H9 (cell line): ENCODE data around the gene CCR7. TPM values are rescaled to one million over a fixed set of nuclear protein-coding genes. Genes with fewer than 3 reads are reported as not detected.

Source experiments
- DNase-seq: peaks from one replicate; pipeline ENCODE4 v3.0.0-alpha.2; 2017
- H2AFZ ChIP-seq: one replicate; pipeline ENCODE4 v1.6.1; 2013; ENCODE audit warnings: mild to moderate bottlenecking, low read length, control low read depth, moderate library complexity
- H2AK5ac ChIP-seq: 2 replicates; pipeline ENCODE4 v1.6.1; 2013; ENCODE audit warnings: low read length, control low read depth, mixed read lengths; ENCODE audit not compliant: insufficient read length
- H2BK120ac ChIP-seq: one replicate; pipeline ENCODE4 v1.6.1; 2013; ENCODE audit warnings: low read depth, mild to moderate bottlenecking, low read length, control low read depth, inconsistent platforms; ENCODE audit not compliant: poor library complexity, severe bottlenecking
- H2BK12ac ChIP-seq: 2 replicates; pipeline ENCODE4 v1.6.1; 2013; ENCODE audit warnings: low read length, control low read depth, mixed read lengths, low read depth; ENCODE audit not compliant: insufficient read length
- H2BK15ac ChIP-seq: 2 replicates; pipeline ENCODE4 v1.6.1; 2013; ENCODE audit warnings: low read depth, low read length, control low read depth
- H2BK20ac ChIP-seq: one replicate; pipeline ENCODE4 v1.6.1; 2013; ENCODE audit warnings: low read depth, mild to moderate bottlenecking, low read length, control low read depth, inconsistent platforms; ENCODE audit not compliant: poor library complexity, severe bottlenecking
- H2BK5ac ChIP-seq: 2 replicates; pipeline ENCODE4 v1.6.1; 2013; ENCODE audit warnings: low read length, control low read depth, mixed read lengths; ENCODE audit not compliant: insufficient read length
- H3K14ac ChIP-seq: 2 replicates; pipeline ENCODE4 v1.6.1; 2013; ENCODE audit warnings: low read length, control low read depth; ENCODE audit not compliant: insufficient read depth
- H3K18ac ChIP-seq: 2 replicates; pipeline ENCODE4 v1.6.1; 2013; ENCODE audit warnings: low read depth, mild to moderate bottlenecking, mixed read lengths, low read length, control low read depth; ENCODE audit not compliant: insufficient read length
- H3K23ac ChIP-seq: 2 replicates; pipeline ENCODE4 v1.6.1; 2013; ENCODE audit warnings: low read length, control low read depth, mixed read lengths, low read depth; ENCODE audit not compliant: insufficient read length
- H3K23me2 ChIP-seq: 2 replicates; pipeline ENCODE4 v1.6.1; 2013; ENCODE audit warnings: low read depth, mild to moderate bottlenecking, mixed read lengths, low read length, control low read depth; ENCODE audit not compliant: insufficient read length, poor library complexity, severe bottlenecking
- H3K27ac ChIP-seq: 2 replicates; pipeline ENCODE4 v1.5.1; 2013; ENCODE audit warnings: low read length, control low read depth, mixed read lengths, low read depth; ENCODE audit not compliant: insufficient read length
- H3K27me3 ChIP-seq: 2 replicates; pipeline ENCODE4 v1.6.1; 2013; ENCODE audit warnings: low read length, control low read depth, inconsistent platforms; ENCODE audit not compliant: insufficient read depth
- H3K4ac ChIP-seq: 2 replicates; pipeline ENCODE4 v1.6.1; 2013; ENCODE audit warnings: low read depth, mild to moderate bottlenecking, control low read depth, inconsistent platforms, low read length, moderate library complexity
- H3K4me1 ChIP-seq: 2 replicates; pipeline ENCODE4 v1.6.1; 2013; ENCODE audit warnings: low read length, control low read depth, inconsistent platforms; ENCODE audit not compliant: insufficient read depth
- H3K4me2 ChIP-seq: 2 replicates; pipeline ENCODE4 v1.6.1; 2013; ENCODE audit warnings: low read length, control low read depth, mixed read lengths; ENCODE audit not compliant: insufficient read length, insufficient read depth
- H3K56ac ChIP-seq: 2 replicates; pipeline ENCODE4 v1.6.1; 2013; ENCODE audit warnings: low read depth, mild to moderate bottlenecking, mixed read lengths, low read length, control low read depth; ENCODE audit not compliant: insufficient read length
- H3K79me1 ChIP-seq: 2 replicates; pipeline ENCODE4 v1.6.1; 2013; ENCODE audit warnings: low read depth, mild to moderate bottlenecking, moderate library complexity, low read length, control low read depth, inconsistent platforms; ENCODE audit not compliant: insufficient read depth, poor library complexity, severe bottlenecking
- H3K79me2 ChIP-seq: 2 replicates; pipeline ENCODE4 v1.6.1; 2013; ENCODE audit warnings: low read length, control low read depth, inconsistent platforms; ENCODE audit not compliant: insufficient read depth
- H3K9ac ChIP-seq: 2 replicates; pipeline ENCODE4 v1.6.1; 2013; ENCODE audit warnings: low read length, control low read depth, mixed read lengths; ENCODE audit not compliant: insufficient read length; ENCODE audit errors: extremely low read depth
- H3K9me3 ChIP-seq: one replicate; pipeline ENCODE4 v1.6.1; 2013; ENCODE audit warnings: low read depth, low read length, inconsistent platforms; ENCODE audit not compliant: control insufficient read depth
- H3T11ph ChIP-seq: one replicate; pipeline ENCODE4 v1.6.1; 2013; ENCODE audit warnings: mild to moderate bottlenecking, low read length, control low read depth, inconsistent platforms
- H4K20me1 ChIP-seq: one replicate; pipeline ENCODE4 v1.6.1; 2013; ENCODE audit not compliant: control insufficient read depth, insufficient read length, insufficient read depth
- H4K5ac ChIP-seq: 2 replicates; pipeline ENCODE4 v1.6.1; 2013; ENCODE audit warnings: low read depth, mild to moderate bottlenecking, mixed read lengths, low read length, control low read depth; ENCODE audit not compliant: insufficient read length
- H4K8ac ChIP-seq: replicated peaks from 2 replicates; pipeline ENCODE4 v1.6.1; 2013; ENCODE audit warnings: low read length, control low read depth, mixed read lengths, low read depth; ENCODE audit not compliant: insufficient read length
- H4K91ac ChIP-seq: 2 replicates; pipeline ENCODE4 v1.6.1; 2013; ENCODE audit warnings: low read depth, mild to moderate bottlenecking, moderate library complexity, mixed read lengths, low read length, control low read depth; ENCODE audit not compliant: insufficient read length
- H3K27ac Mint-ChIP-seq, 3 experiments: 2 replicates in 2 of 3; 3 replicates in 1 of 3; pipeline ENCODE4 v1.8.0; 2020 to 2021; ENCODE audit warnings: mixed read lengths in 3 of 3, mild to moderate bottlenecking in 1 of 3, moderate library complexity in 1 of 3
- H3K27me3 Mint-ChIP-seq: 2 replicates; pipeline ENCODE4 v1.8.0; 2021; ENCODE audit warnings: low read depth, mild to moderate bottlenecking, moderate library complexity, mixed read lengths
- H3K36me3 Mint-ChIP-seq, 3 experiments: 2 replicates in 2 of 3; 3 replicates in 1 of 3; pipeline ENCODE4 v1.8.0; 2020 to 2021; ENCODE audit warnings: low read depth in 3 of 3, mixed read lengths in 3 of 3; ENCODE audit not compliant: insufficient read depth in 1 of 3
- H3K4me1 Mint-ChIP-seq, 2 experiments: 2 replicates each; pipeline ENCODE4 v1.8.0; 2020; ENCODE audit warnings: mixed read lengths in 2 of 2
- H3K4me3 Mint-ChIP-seq, 2 experiments: 2 replicates in 1 of 2; 3 replicates in 1 of 2; pipeline ENCODE4 v1.8.0; 2020 to 2021; ENCODE audit warnings: mild to moderate bottlenecking in 2 of 2, mixed read lengths in 2 of 2, moderate library complexity in 1 of 2
- H3K9me3 Mint-ChIP-seq, 2 experiments: 2 replicates in 1 of 2; 3 replicates in 1 of 2; pipeline ENCODE4 v1.8.0; 2020; ENCODE audit warnings: mild to moderate bottlenecking in 2 of 2, mixed read lengths in 2 of 2, moderate library complexity in 1 of 2
- CTCF ChIP-seq: fragments of 200-600 bp; sonication (generic); conservative IDR thresholded peaks from 3 replicates; pipeline ENCODE4 v1.8.0; 2021; ENCODE audit warnings: antibody characterized with exemption, mild to moderate bottlenecking
- WGBS: extraction: QIAGEN DNeasy Blood & Tissue Kit; methylation state at CpG from one replicate; pipeline ENCODE4 v1.1.7; 2013; ENCODE audit warnings: missing lambda C conversion rate, low lambda C conversion rate, mixed read lengths; ENCODE audit not compliant: insufficient read length; ENCODE audit errors: extremely low coverage; 5-methylcytosine and 5-hydroxymethylcytosine counted together
- total RNA-seq: library from RNA; stranded (reverse); gene quantifications from 2 replicates; pipeline ENCODE4 v1.2.1, GENCODE V29; 2021

The CCR7 gene
- total RNA-seq, 1 experiment from 2014 or later, result 0.31 TPM

GRCh38 chr17:40577611-40578065, 12.4 kb upstream of the CCR7 start:
- Histone ChIP-seq H3K4me2 (no peak overlapping the region), H4K5ac (no peak overlapping the region), H4K91ac (no peak overlapping the region), H3K23me2 (no peaks in the 10 kb centered on the region), H3K56ac (no peak overlapping the region), H3K4me1 (no peaks in the 10 kb centered on the region; the same call in 1 of the 2 replicates), H2AK5ac (no peak overlapping the region), H3K4ac (no peak overlapping the region), H2BK5ac (no peak overlapping the region), H2BK15ac (no peak overlapping the region), H3K9ac (no peak overlapping the region), H4K8ac (no peak overlapping the region), H3K18ac (no peak overlapping the region), H3T11ph (no peak overlapping the region), H3K14ac (no peak overlapping the region), H2BK120ac (no peak overlapping the region), H3K23ac (no peak overlapping the region), H2AFZ (no peak overlapping the region), H3K79me1 (no peaks in the 10 kb centered on the region), H2BK20ac (no peak overlapping the region), H3K9me3 (no peaks in the 10 kb centered on the region), H2BK12ac (no peak overlapping the region), H3K79me2 (no peaks in the 10 kb centered on the region), H3K27me3 (no peaks in the 10 kb centered on the region), H4K20me1 (no peaks in the 10 kb centered on the region), H3K27ac (no peak overlapping the region)
- Mint-ChIP-seq H3K36me3 (no peaks in the 10 kb centered on the region), H3K4me3 (no peak overlapping the region), H3K27ac (no peak overlapping the region), H3K27me3 (peaks cover 15% of the 10 kb centered on the region), H3K4me1 (peaks cover 5 to 6% of the 10 kb centered on the region in 2 experiments; a peak in 3 of 4 replicates), H3K9me3 (peaks cover 5 to 6% of the 10 kb centered on the region in 2 experiments; a peak in 3 of 5 replicates)
- no peak for DNase-seq
- WGBS, result no CpG with 5 or more reads among the region's 5 CpGs
- TF ChIP-seq CTCF, result no peak
